Calu3 (cell line): Measurements from ENCODE around the gene CMIP. TPM values are rescaled to one million over a fixed set of nuclear protein-coding genes. Genes with fewer than 3 reads are reported as not detected.
"Not testable (repeated sequence)": the region's sequence is repeated elsewhere in the genome, so short reads cannot be mapped to it uniquely, and the experiment has no call there.

Experiments used
- BruUV-seq: library from RNA; stranded (reverse); fragments of 400-500 nt; replicated peaks from 2 replicates; lab custom pipeline; 2021; lab: Mats Ljungman, UMichigan
- CTCF ChIA-PET: fragments of 300-600 bp; sonication (Branson Sonifier 250); formaldehyde crosslinking; loops from one replicate; lab custom pipeline; 2022; ENCODE audit warnings: antibody characterized with exemption; lab: Charles Lee
- DNase-seq: peaks from one replicate; pipeline ENCODE4 v3.0.0; 2022
- H3K27ac Mint-ChIP-seq: one replicate; pipeline ENCODE4 v1.8.0; 2022; ENCODE audit warnings: mixed read lengths; ENCODE audit not compliant: unreplicated experiment
- H3K27me3 Mint-ChIP-seq: one replicate; pipeline ENCODE4 v1.8.0; 2022; ENCODE audit warnings: mixed read lengths; ENCODE audit not compliant: unreplicated experiment
- H3K36me3 Mint-ChIP-seq: one replicate; pipeline ENCODE4 v1.8.0; 2022; ENCODE audit warnings: mild to moderate bottlenecking, moderate library complexity, mixed read lengths; ENCODE audit not compliant: insufficient read depth, unreplicated experiment
- H3K4me1 Mint-ChIP-seq: one replicate; pipeline ENCODE4 v1.8.0; 2022; ENCODE audit warnings: mild to moderate bottlenecking, low read depth, mixed read lengths; ENCODE audit not compliant: unreplicated experiment
- H3K4me3 Mint-ChIP-seq: one replicate; pipeline ENCODE4 v1.8.0; 2022; ENCODE audit warnings: mild to moderate bottlenecking, low read depth, moderate library complexity, mixed read lengths; ENCODE audit not compliant: unreplicated experiment
- H3K9me3 Mint-ChIP-seq: one replicate; pipeline ENCODE4 v1.8.0; 2022; ENCODE audit warnings: low read depth, mixed read lengths; ENCODE audit not compliant: unreplicated experiment
- intact Hi-C: fragments of 100-400 bp; cut with micrococcal nuclease; formaldehyde crosslinking; loops from one replicate; pipeline ENCODE4 v1.10.0; 2022; ENCODE audit not compliant: unreplicated experiment
- total RNA-seq: library from RNA; stranded (reverse); gene quantifications from 2 replicates; pipeline ENCODE4 v1.2.3, GENCODE V29; 2022
- TF ChIP-seq, protein P1 (sequence below): fragments of 200-600 bp; IDR thresholded peaks from one replicate; pipeline ENCODE4 v1.8.0; 2022; ENCODE audit warnings: antibody characterized with exemption; ENCODE audit not compliant: unreplicated experiment

CMIP gene
- total RNA-seq, 1 experiment from 2014 or later, result 82.7 TPM

DNA sequence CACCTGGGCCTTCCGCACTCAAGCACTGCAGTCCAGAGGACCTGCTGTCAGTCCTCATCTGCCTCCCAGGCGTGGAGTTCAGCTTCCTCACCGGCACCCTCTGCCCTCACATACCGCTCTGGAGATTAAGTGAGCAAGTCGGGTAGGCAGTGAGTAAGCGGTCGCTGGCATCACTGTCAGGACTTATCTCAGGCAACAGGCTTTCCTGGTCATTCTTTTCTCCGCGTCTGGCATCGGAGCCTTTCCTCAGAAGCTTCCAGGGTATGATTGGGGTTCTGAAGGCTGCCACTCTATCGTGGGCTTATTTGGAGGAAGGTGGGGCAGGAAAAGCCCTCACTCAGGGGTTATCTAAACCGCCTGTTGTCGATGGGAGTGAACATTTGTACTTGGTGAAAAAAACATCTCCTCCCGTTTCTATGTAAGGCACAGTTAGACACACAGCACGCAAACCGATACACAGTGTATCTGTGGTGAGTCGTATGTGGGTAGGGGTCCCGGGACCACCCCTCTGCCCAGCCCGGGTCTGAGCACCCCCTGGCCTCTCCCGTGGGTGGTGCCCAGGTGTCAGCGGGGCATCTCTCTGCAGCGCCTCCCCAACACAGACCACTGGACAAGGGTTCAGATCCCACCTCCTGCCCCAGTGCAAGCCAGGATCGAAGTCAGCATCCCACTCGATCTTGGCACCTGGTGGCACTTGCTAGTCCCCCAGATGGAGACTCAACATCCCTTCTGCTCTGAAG is 242.0 kb downstream of the CMIP start:
- CTCF ChIA-PET, result interaction anchor here (0.7 kb wide), 1 partner anchor 11 kb away, joined by 3 read pairs; no protein-coding TSS in a partner anchor
- no peaks in the 10 kb centered on the region for H3K4me1 Mint-ChIP-seq
- peaks cover 8% of the 10 kb centered on the region for H3K36me3 Mint-ChIP-seq
- BruUV-seq, result no TSS peak
- H3K9me3 Mint-ChIP-seq, result no peaks in the 10 kb centered on the region
- no peak overlapping the region for H3K27ac Mint-ChIP-seq
- intact Hi-C loops, result no loop called here
- H3K27me3 Mint-ChIP-seq, result no peaks in the 10 kb centered on the region
- no peak overlapping the region for H3K4me3 Mint-ChIP-seq
- TF ChIP-seq, protein P1, sequence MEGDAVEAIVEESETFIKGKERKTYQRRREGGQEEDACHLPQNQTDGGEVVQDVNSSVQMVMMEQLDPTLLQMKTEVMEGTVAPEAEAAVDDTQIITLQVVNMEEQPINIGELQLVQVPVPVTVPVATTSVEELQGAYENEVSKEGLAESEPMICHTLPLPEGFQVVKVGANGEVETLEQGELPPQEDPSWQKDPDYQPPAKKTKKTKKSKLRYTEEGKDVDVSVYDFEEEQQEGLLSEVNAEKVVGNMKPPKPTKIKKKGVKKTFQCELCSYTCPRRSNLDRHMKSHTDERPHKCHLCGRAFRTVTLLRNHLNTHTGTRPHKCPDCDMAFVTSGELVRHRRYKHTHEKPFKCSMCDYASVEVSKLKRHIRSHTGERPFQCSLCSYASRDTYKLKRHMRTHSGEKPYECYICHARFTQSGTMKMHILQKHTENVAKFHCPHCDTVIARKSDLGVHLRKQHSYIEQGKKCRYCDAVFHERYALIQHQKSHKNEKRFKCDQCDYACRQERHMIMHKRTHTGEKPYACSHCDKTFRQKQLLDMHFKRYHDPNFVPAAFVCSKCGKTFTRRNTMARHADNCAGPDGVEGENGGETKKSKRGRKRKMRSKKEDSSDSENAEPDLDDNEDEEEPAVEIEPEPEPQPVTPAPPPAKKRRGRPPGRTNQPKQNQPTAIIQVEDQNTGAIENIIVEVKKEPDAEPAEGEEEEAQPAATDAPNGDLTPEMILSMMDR, result no peak
- DNase-seq, result no peak

DNA sequence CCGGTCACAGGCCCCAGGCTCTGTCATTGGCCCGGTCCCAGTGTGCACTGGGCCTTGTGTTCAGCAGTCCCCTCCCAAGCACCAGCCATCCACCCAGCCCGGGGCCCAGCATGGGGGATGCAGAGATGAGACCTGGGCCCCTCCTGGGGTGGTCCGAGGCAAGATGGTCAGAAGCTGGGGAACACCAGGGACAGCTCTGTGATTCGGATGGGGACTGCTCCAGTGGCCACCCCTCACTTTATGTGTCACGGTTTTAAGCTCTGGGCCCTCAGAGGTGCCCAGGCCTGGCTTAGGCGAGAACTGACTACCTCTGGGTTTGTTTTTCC is 242.5 kb downstream of the CMIP start:
- H3K9me3 Mint-ChIP-seq, result no peaks in the 10 kb centered on the region
- no peak overlapping the region for H3K27ac Mint-ChIP-seq
- no peak overlapping the region for H3K4me3 Mint-ChIP-seq
- H3K4me1 Mint-ChIP-seq, result no peaks in the 10 kb centered on the region
- intact Hi-C loops, result no loop called here
- TF ChIP-seq, protein P1, result no peak
- no peak for DNase-seq
- CTCF ChIA-PET, result interaction anchor here (0.7 kb wide), 1 partner anchor 11 kb away, joined by 3 read pairs; no protein-coding TSS in a partner anchor
- BruUV-seq, result no TSS peak
- H3K27me3 Mint-ChIP-seq, result no peaks in the 10 kb centered on the region
- peaks cover 8% of the 10 kb centered on the region for H3K36me3 Mint-ChIP-seq

DNA sequence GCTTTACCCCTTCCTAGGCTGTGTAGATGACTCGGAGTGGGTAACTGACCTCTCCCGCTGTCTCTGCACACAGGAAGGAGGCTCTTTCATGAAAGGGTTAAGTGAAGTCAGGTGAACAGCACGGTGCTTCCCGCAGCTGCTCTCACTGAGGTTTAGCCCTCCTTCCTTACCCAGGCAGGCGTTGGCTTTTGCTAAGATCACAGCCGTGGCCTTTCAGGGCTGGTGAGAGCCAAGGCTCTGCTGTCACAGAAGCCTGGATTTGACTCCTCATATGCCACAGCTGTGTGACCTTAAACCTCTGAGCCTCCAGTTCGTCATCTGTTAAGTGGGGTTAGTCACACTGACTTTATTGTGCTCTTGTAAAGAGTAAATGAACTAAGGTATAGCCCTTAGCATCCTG is 243.6 kb downstream of the CMIP start:
- Mint-ChIP-seq H3K4me1 (no peaks in the 10 kb centered on the region), H3K9me3 (no peaks in the 10 kb centered on the region), H3K27ac (no peak overlapping the region), H3K4me3 (no peak overlapping the region), H3K36me3 (peaks cover 15% of the 10 kb centered on the region), H3K27me3 (no peaks in the 10 kb centered on the region)
- TF ChIP-seq, protein P1, result no peak
- CTCF ChIA-PET, result no interaction called here
- intact Hi-C loops, result no loop called here
- BruUV-seq, result no TSS peak
- DNase-seq, result no peak

DNA sequence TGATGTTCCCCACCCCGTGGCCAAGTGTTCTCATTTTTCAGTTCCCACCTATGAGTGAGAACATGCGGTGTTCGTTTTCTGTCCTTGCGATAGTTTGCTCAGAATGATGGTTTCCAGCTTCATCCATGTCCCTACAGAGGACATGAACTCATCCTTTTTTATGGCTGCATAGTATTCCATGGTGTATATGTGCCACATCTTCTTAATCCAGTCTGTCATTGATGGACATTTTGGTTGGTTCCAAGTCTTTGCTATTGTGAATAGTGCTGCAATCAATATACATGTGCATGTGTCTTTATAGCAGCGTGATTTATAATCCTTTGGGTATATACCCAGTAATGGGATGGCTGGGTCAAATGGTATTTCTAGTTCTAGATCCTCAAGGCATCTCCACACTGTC is 244.2 kb downstream of the CMIP start:
- H3K9me3 Mint-ChIP-seq, intact Hi-C loops, DNase-seq, CTCF ChIA-PET, BruUV-seq, H3K4me3 Mint-ChIP-seq, H3K4me1 Mint-ChIP-seq, H3K27me3 Mint-ChIP-seq, H3K27ac Mint-ChIP-seq: not testable (repeated sequence)
- peaks cover 15% of the 10 kb centered on the region for H3K36me3 Mint-ChIP-seq

DNA sequence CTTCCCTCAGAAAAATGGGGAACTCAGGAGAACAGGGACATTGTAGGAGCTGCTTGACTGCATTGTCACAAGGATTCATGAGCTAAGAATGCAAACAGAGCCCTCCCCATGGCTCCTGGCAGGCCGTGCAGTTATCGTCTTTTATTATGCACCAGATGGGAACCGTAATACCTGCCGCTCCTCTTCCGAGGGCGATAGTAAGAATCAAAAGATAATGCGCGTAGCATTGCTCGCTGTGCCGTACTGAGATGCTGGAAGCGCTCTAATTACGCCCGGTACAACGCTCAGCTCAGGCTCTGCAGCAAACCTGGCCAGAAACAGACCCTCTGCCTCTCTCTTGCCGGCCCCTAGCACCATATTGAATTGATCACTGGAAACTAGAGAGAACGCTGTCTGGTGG is 247.4 kb downstream of the CMIP start:
- intact Hi-C loops, result no loop called here
- CTCF ChIA-PET, result no interaction called here
- H3K4me3 Mint-ChIP-seq, result no peak overlapping the region

More for the DNA sequence above, 247.4 kb downstream of the CMIP start:
- H3K4me1 Mint-ChIP-seq, result no peaks in the 10 kb centered on the region
- DNase-seq, result no peak
- peaks cover 23% of the 10 kb centered on the region for H3K36me3 Mint-ChIP-seq
- TF ChIP-seq, protein P1, result no peak
- no TSS peak for BruUV-seq
- no peak overlapping the region for H3K27ac Mint-ChIP-seq
- H3K27me3 Mint-ChIP-seq, result no peaks in the 10 kb centered on the region
- H3K9me3 Mint-ChIP-seq, result no peaks in the 10 kb centered on the region
